GM12892 (cell line): Measurements from ENCODE around the gene MAP1LC3B.
"Not testable (repeated sequence)": the region's sequence is repeated elsewhere in the genome, so short reads cannot be mapped to it uniquely, and the experiment has no call there.

Experiments used
- DNase-seq: peaks from one replicate; pipeline ENCODE4 v3.0.0; 2011; ENCODE audit not compliant: insufficient read length
- FAIRE-seq: peaks from 2 replicates; lab custom pipeline; 2011; peaks lifted over from hg19 to GRCh38; lab: Jason Lieb, UNC
- POLR2A ChIP-seq: IDR thresholded peaks from 2 replicates; pipeline ENCODE4 v1.6.1; 2011; ENCODE audit warnings: low read depth, low read length, control low read depth
- POLR2AphosphoS5 ChIP-seq: IDR thresholded peaks from 2 replicates; pipeline ENCODE4 v1.6.1; 2011; ENCODE audit warnings: low read depth, low read length, control low read depth
- TAF1 ChIP-seq: IDR thresholded peaks from 2 replicates; pipeline ENCODE4 v1.6.1; 2011; ENCODE audit warnings: low read depth, mild to moderate bottlenecking, control low read depth, low read length, borderline replicate concordance

MAP1LC3B gene

GRCh38 chr16:87387942-87388817, 4.0 kb upstream of the MAP1LC3B start:
- DNase-seq (peak; percentile 69), FAIRE-seq (peak; percentile 86)
- TF ChIP-seq POLR2AphosphoS5, result peak; percentile 40; the same call in 1 of the 2 replicates
- TF ChIP-seq TAF1, result no peak
- TF ChIP-seq POLR2A, result peak; percentile 37; the same call in 1 of the 2 replicates

DNA sequence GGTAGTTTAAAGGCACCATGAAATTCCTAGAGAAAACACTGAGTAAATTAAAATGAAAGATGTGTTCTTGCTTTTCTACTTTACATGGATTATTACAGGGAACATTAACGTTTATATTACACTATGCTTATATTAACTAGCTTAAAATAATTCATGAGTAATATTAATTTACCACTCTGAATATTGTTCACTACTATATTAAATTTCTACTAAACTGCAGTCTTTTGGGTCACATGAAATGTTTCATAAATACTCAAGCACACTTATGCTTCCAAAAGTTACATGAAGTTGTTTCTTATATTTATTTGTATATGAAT, 3.4 kb upstream of the MAP1LC3B start:
- TF ChIP-seq TAF1 (no peak), POLR2A (no peak), POLR2AphosphoS5 (no peak)
- DNase-seq (no peak), FAIRE-seq (no peak)

GRCh38 chr16:87389245-87389644, 2.9 kb upstream of the MAP1LC3B start:
- FAIRE-seq (no peak), DNase-seq (no peak)
- TF ChIP-seq TAF1 (no peak), POLR2A (no peak), POLR2AphosphoS5 (no peak)

- not testable (repeated sequence) for DNase-seq, FAIRE-seq
Measured at GRCh38 chr16:87389914-87390313, 2.2 kb upstream of the MAP1LC3B start.

DNA sequence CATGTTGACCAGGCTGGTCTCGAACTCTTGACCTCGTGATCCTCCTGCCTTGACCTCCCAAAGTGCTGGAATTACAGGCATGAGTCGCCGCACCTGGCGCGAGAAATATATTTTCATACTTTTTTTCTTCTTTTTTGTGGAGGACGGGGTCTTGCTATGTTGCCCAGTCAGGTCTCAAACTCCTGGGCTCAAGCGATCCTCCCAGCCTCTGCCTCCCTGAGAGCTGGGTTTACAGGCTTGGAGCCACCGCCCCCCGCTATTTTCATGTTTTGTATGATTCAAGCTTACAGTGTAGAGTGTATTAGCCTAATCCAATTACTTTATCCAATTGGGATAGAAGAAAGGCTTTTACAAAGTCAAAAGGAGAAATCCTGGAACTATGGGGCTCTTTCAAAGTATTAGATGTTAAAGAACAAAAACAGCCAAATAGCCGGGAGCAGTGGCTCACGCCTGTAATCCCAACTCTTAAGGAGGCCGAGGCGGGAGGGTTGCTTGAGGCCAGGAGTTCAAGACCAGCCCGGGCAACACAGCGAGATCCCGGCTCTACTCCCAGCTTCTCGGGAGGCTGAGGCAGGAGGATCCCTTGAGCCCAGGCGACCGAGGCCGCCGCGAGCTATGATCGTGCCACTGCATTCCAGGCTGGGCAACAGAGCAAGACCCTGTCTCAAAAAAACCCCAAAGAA, 1.4 kb upstream of the MAP1LC3B start:
- no peak for FAIRE-seq
- TF ChIP-seq POLR2AphosphoS5 (no peak), TAF1 (no peak), POLR2A (no peak)
- no peak for DNase-seq

GRCh38 chr16:87391324-87391949, 699 bp upstream of the MAP1LC3B start:
- TF ChIP-seq POLR2A (no peak), POLR2AphosphoS5 (no peak), TAF1 (no peak)
- DNase-seq (no peak), FAIRE-seq (no peak)

- FAIRE-seq (no peak), DNase-seq (no peak)
- no peak for TF ChIP-seq POLR2A
- no peak for TF ChIP-seq TAF1
- TF ChIP-seq POLR2AphosphoS5, result no peak
Measured at GRCh38 chr16:87392821-87393679, 914 bp downstream of the MAP1LC3B start.

- TF ChIP-seq TAF1 (no peak), POLR2AphosphoS5 (no peak), POLR2A (no peak)
- DNase-seq, result no peak
- no peak for FAIRE-seq
Measured at GRCh38 chr16:87393680-87394055, 1.5 kb downstream of the MAP1LC3B start.

- TF ChIP-seq POLR2A, result no peak
- TF ChIP-seq TAF1, result no peak
- TF ChIP-seq POLR2AphosphoS5, result no peak
- no peak for DNase-seq
Measured at GRCh38 chr16:87395181-87395842, 3.2 kb downstream of the MAP1LC3B start.

GRCh38 chr16:87404764-87405625, 12.9 kb downstream of the MAP1LC3B start:
- DNase-seq (no peak), FAIRE-seq (no peak)
- TF ChIP-seq POLR2AphosphoS5 (no peak), POLR2A (no peak), TAF1 (no peak)

More at GRCh38 chr16:87395181-87395842, 3.2 kb downstream of the MAP1LC3B start:
- FAIRE-seq, result no peak
